Gastroesophageal sphincter (tissue), 4 donors: ENCODE results near the gene CLIC4. TPM values are rescaled to one million over a fixed set of nuclear protein-coding genes. Genes with fewer than 3 reads are reported as not detected.
"Not testable (repeated sequence)": the region's sequence is repeated elsewhere in the genome, so short reads cannot be mapped to it uniquely, and the experiment has no call there.

Experiments used
- ATAC-seq: fragments of 150-250 bp; one replicate; pipeline ENCODE4 v1.9.1; 2016; ENCODE audit warnings: mild to moderate bottlenecking, moderate library complexity
- H3K27ac ChIP-seq, 4 donors: fragments of 200-600 bp; sonication (generic) in 3 of 4; 1 replicate in 3 of 4; 2 replicates in 1 of 4; pipeline ENCODE4 v1.5.1; 2016 to 2019
- H3K27me3 ChIP-seq: fragments of 200-600 bp; sonication (generic); one replicate; pipeline ENCODE4 v1.5.1; 2019
- H3K36me3 ChIP-seq, 2 donors: fragments of 200-600 bp; sonication (generic); one replicate each; pipeline ENCODE4 v1.5.1; 2019; ENCODE audit warnings: control low read depth in 1 of 2
- H3K4me1 ChIP-seq, 3 donors: fragments of 200-600 bp; sonication (generic); 1 replicate in 2 of 3; 2 replicates in 1 of 3; pipeline ENCODE4 v1.5.1; 2016 to 2019; ENCODE audit warnings: control low read depth in 2 of 3
- H3K4me3 ChIP-seq, 2 donors: fragments of 200-600 bp; sonication (generic); one replicate each; pipeline ENCODE4 v1.5.1; 2019; ENCODE audit warnings: mild to moderate bottlenecking in 1 of 2, moderate library complexity in 1 of 2
- H3K9me3 ChIP-seq, 3 donors: fragments of 200-600 bp; sonication (generic); one replicate each; pipeline ENCODE4 v1.5.1; 2017 to 2019; ENCODE audit warnings: control low read depth in 2 of 3
- EP300 ChIP-seq: sonication (generic); formaldehyde crosslinking; IDR thresholded peaks from one replicate; pipeline ENCODE4 v1.6.1; 2017; ENCODE audit warnings: antibody characterized with exemption, mild to moderate bottlenecking
- POLR2A ChIP-seq, 2 donors: fragments of 450-650 bp; IDR thresholded peaks; one replicate each; pipeline ENCODE4 v1.6.1; 2017; ENCODE audit warnings: antibody characterized with exemption in 2 of 2, mild to moderate bottlenecking in 2 of 2, moderate library complexity in 1 of 2
- POLR2AphosphoS5 ChIP-seq: sonication (generic); formaldehyde crosslinking; IDR thresholded peaks from one replicate; pipeline ENCODE4 v1.6.1; 2017; ENCODE audit warnings: antibody characterized with exemption
- WGBS, 2 donors: methylation state at CpG; one replicate each; pipeline ENCODE4 v1.1.5; 2018; ENCODE audit warnings: low coverage in 1 of 2; 5-methylcytosine and 5-hydroxymethylcytosine counted together
- total RNA-seq, 4 donors: library from RNA; depleted of rRNA; stranded (reverse); fragments of >200 nt; gene quantifications; one replicate each; pipeline ENCODE4 v1.1.0, GENCODE V29; 2016
- TF ChIP-seq, protein P1 (sequence below), 4 experiments: fragments of 200-600 bp in 2 of 4; fragments of 450-650 bp in 2 of 4; sonication (generic) in 1 of 4; IDR thresholded peaks; one replicate each; pipeline ENCODE4 v1.5.1; 2017 to 2019; ENCODE audit warnings: antibody characterized with exemption in 4 of 4, mild to moderate bottlenecking in 2 of 4, moderate library complexity in 2 of 4

The CLIC4 gene
- total RNA-seq, 4 donors from 2014 or later, result 553 to 721 (median 692) TPM

DNA sequence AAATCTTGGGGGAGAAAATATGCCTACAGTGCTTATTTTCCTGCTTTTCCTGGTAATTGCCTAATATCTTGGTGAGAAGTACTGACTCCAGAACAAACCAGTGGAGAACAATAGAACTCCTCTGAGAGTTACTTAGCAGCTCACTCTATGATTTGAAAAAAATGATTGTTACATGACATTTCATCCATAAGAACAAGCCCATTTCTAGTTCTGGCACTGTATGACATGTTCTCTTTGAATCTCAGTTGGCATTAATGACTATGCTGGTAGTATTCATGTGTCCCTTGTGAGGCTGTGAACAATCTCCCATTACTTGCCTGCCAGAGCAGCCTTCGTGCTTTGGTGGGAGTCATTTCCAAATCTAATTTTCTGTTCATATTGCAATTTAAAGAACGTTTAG lies 58.0 kb downstream of the CLIC4 start:
- no peaks in the 10 kb centered on the region for H3K27me3 ChIP-seq
- 34 to 55% methylated on average over 2 of the region's 2 CpGs for WGBS, 2 donors
- no peak for ATAC-seq
- peak overlapping the region; percentile 53 to 73 (median 58) for H3K27ac ChIP-seq
- H3K4me3 ChIP-seq, result no peak overlapping the region
- peaks cover 20 to 65% (median 23%) of the 10 kb centered on the region in 3 donors for H3K4me1 ChIP-seq
- H3K36me3 ChIP-seq, result peaks cover 0 to 12% of the 10 kb centered on the region in 2 donors
- no peaks in the 10 kb centered on the region for H3K9me3 ChIP-seq
- TF ChIP-seq POLR2A (IDR thresholded peaks at IDR 0.05), result no peak
- no peak for TF ChIP-seq EP300
- peak; percentile 15 for TF ChIP-seq POLR2AphosphoS5

DNA sequence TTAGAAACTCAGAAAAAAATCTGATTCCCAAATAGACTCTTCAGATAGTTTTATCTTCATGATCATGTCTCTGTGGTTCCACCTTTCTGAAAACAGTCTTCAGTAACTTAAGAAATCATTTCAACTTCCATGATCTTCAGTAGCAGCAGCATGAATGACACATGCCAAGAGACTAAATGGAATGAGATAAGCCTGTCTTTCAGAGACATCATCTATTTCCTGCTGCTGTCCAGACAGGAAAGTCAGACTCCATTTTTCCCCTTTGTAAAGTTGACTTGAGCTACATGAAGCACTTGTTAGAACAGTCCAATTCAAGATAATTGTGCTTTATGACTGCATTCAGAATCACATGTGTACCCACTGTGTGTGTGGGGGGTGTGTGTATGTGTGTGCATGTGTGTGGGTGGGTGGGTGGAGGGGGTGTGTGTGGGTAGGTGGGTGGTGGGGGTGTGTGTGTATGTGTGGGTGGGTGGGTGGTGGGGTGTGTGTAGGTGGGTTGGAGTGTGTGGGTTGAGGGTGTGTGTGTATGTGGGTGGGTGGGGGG lies 58.8 kb downstream of the CLIC4 start:
- Histone ChIP-seq H3K9me3 (no peaks in the 10 kb centered on the region), H3K27ac (peak overlapping the region in 3 of 4 donors; percentile 5 to 73 (median 59)), H3K27me3 (no peaks in the 10 kb centered on the region), H3K4me1 (peaks cover 20 to 71% (median 23%) of the 10 kb centered on the region in 3 donors), H3K36me3 (peaks cover 0 to 4% of the 10 kb centered on the region in 2 donors), H3K4me3 (no peak overlapping the region)
- no peak for ATAC-seq
- TF ChIP-seq POLR2AphosphoS5, result no peak
- TF ChIP-seq, protein P1, sequence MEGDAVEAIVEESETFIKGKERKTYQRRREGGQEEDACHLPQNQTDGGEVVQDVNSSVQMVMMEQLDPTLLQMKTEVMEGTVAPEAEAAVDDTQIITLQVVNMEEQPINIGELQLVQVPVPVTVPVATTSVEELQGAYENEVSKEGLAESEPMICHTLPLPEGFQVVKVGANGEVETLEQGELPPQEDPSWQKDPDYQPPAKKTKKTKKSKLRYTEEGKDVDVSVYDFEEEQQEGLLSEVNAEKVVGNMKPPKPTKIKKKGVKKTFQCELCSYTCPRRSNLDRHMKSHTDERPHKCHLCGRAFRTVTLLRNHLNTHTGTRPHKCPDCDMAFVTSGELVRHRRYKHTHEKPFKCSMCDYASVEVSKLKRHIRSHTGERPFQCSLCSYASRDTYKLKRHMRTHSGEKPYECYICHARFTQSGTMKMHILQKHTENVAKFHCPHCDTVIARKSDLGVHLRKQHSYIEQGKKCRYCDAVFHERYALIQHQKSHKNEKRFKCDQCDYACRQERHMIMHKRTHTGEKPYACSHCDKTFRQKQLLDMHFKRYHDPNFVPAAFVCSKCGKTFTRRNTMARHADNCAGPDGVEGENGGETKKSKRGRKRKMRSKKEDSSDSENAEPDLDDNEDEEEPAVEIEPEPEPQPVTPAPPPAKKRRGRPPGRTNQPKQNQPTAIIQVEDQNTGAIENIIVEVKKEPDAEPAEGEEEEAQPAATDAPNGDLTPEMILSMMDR (IDR thresholded peaks at IDR 0.05), result no peak
- TF ChIP-seq POLR2A (IDR thresholded peaks at IDR 0.05), result no peak
- no peak for TF ChIP-seq EP300

DNA sequence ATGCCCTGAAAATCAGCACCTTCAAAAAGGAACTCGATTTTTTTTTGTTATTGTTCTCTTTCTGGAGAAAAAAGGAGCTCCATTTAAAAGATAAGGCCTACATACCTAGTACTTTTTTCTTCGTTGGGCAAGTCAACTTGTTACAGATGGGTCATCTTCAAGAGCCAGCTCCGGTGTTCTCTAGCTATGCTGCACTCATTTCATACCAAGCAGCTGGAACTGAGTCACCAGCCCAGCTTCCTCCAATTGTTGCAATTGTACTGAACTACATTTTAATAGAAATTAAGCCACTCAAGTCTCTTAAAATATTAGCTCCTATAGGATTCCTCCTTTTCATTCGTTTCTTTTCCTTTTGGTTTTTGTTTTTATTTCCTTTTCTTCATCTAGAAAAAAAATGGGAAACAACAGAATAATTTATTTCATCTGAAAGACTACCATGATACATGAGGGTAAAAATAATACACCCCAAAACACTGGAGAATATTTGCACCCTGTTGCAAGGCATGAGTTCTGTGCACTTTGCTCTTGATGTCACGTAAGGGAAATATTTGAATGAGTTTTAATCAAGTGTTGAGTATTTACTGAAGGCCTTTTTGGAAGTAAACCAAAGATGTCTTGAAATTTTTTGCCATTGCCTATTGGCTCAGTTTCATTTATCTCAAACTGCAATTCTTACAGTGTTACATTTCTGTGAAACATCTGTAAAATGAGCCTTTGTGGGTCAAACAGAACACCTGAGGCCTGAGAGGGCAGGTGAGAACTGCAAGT lies 60.5 kb downstream of the CLIC4 start:
- peak overlapping the region in 3 of 4 donors; percentile 5 to 35 (median 26) for H3K27ac ChIP-seq
- peak; percentile 68 for ATAC-seq
- H3K4me3 ChIP-seq, result no peak overlapping the region
- H3K9me3 ChIP-seq, result no peaks in the 10 kb centered on the region
- peaks cover 20 to 87% (median 23%) of the 10 kb centered on the region in 3 donors for H3K4me1 ChIP-seq
- TF ChIP-seq POLR2AphosphoS5, result no peak
- TF ChIP-seq, protein P1 (IDR thresholded peaks at IDR 0.05), result no peak
- TF ChIP-seq EP300, result no peak
- TF ChIP-seq POLR2A (IDR thresholded peaks at IDR 0.05), result no peak
- H3K36me3 ChIP-seq, result no peaks in the 10 kb centered on the region
- H3K27me3 ChIP-seq, result no peaks in the 10 kb centered on the region
- 48 to 55% methylated on average over 5 of the region's 5 CpGs for WGBS, 2 donors

DNA sequence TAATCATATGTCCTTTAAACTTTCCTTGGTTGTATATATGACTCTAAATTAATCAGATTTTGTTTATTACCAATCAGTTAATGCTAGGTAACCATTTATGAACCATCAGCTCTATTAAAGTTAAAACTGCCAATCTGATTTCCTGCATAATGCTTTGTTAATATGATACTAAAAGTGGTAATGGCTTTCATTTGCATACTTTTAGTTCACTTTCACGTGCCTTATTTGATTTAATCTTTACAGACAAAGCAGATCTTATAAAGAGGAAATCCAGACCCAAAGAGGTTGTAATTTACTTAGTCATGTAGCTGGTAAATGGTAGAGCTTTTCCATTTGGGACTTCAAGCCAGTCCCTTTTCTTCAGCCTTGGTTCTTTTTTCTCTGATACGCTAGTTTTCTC lies 61.3 kb downstream of the CLIC4 start:
- Histone ChIP-seq H3K4me1 (peaks cover 19 to 79% (median 19%) of the 10 kb centered on the region in 3 donors), H3K36me3 (no peaks in the 10 kb centered on the region), H3K27me3 (no peaks in the 10 kb centered on the region), H3K9me3 (no peaks in the 10 kb centered on the region), H3K4me3 (no peak overlapping the region), H3K27ac (peak overlapping the region in 1 of 4 donors; percentile 1)
- ATAC-seq, result no peak
- WGBS, 2 donors, result 25 to 73% methylated on average over 1 to 2 of the region's 2 CpGs
- TF ChIP-seq, protein P1 (IDR thresholded peaks at IDR 0.05), result no peak
- TF ChIP-seq POLR2AphosphoS5 (no peak), EP300 (no peak), POLR2A (IDR thresholded peaks at IDR 0.05) (no peak)

DNA sequence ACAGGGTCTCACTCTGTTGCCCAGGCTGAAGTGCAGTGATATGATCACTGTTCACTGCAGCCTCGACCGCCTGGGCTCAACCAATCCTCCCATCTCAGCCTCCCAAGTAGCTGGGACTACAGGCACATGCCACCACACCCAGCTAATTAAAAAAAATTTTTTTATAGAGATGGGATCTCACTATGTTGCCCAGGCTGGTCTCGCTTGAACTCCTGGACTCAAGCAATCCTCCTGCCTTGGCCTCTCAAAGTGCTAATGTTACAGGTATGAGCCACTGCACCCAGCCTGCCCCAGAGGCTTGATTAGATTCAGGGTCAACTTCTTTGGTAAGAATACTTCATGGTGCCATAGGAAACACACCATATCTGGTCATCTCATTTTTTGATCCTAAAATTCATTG lies 66.2 kb downstream of the CLIC4 start:
- not testable (repeated sequence) for H3K4me3 ChIP-seq, ATAC-seq, H3K9me3 ChIP-seq, H3K27me3 ChIP-seq, H3K27ac ChIP-seq
- Histone ChIP-seq H3K4me1 (peaks cover 2 to 40% (median 7%) of the 10 kb centered on the region in 3 donors), H3K36me3 (peaks cover 0 to 30% of the 10 kb centered on the region in 2 donors)
- 87 to 94% methylated on average over 2 to 3 of the region's 3 CpGs for WGBS, 2 donors

DNA sequence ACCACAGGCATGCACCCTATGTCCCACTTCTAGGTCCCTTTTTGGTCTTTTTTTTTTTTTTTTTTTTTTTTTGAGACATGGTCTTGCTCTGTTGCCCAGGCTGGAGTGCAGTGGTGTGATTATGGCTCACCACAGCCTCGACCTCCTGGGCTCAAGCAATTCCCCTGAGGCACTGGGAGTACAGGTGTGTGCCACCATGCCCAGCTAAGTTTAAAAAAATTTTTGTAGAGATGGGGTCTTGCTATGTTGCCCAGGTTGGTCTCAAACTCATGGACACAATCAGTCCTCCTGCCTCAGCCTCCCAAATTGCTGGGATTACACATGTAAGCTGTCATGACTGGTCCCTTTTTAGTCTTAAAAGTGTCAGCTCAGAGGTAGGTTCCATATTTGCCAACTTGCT lies 75.0 kb downstream of the CLIC4 start:
- H3K27ac ChIP-seq, H3K27me3 ChIP-seq, H3K9me3 ChIP-seq, ATAC-seq, H3K4me3 ChIP-seq: not testable (repeated sequence)
- WGBS, 2 donors, result 100% methylated on average over 1 of the region's 1 CpG; no CpG with 5 or more reads in 1 of the 2 donors
- H3K36me3 ChIP-seq, result peaks cover 0 to 13% of the 10 kb centered on the region in 2 donors
- H3K4me1 ChIP-seq, result peaks cover 0 to 29% (median 0%) of the 10 kb centered on the region in 3 donors
